Tibial nerve (tissue), 4 donors: ENCODE measurements around the gene LRRC14B. TPM values are rescaled to one million over a fixed set of nuclear protein-coding genes. Genes with fewer than 3 reads are reported as not detected.

Source experiments
- DNase-seq, 2 donors: peaks; one replicate each; pipeline ENCODE4 v3.0.0-alpha.2; 2019; ENCODE audit warnings: low spot score in 2 of 2
- H3K27ac ChIP-seq, 4 donors: fragments of 200-600 bp; sonication (generic) in 3 of 4; one replicate each; pipeline ENCODE4 v1.5.1; 2017 to 2019; ENCODE audit warnings: mild to moderate bottlenecking in 1 of 4
- H3K27me3 ChIP-seq, 2 donors: fragments of 200-600 bp; sonication (generic) in 1 of 2; one replicate each; pipeline versions ENCODE4 v1.5.1 to v1.6.0; 2017 to 2019
- H3K36me3 ChIP-seq, 3 donors: fragments of 200-600 bp; sonication (generic); one replicate each; pipeline ENCODE4 v1.5.1; 2018 to 2019
- H3K4me1 ChIP-seq, 4 donors: fragments of 200-600 bp; sonication (generic) in 3 of 4; one replicate each; pipeline ENCODE4 v1.5.1; 2017 to 2019
- H3K4me3 ChIP-seq, 4 donors: fragments of 200-600 bp; sonication (generic) in 3 of 4; one replicate each; pipeline ENCODE4 v1.5.1; 2017 to 2019; ENCODE audit warnings: mild to moderate bottlenecking in 1 of 4, moderate library complexity in 1 of 4
- H3K9me3 ChIP-seq, 4 donors: fragments of 200-600 bp; sonication (generic) in 3 of 4; one replicate each; pipeline ENCODE4 v1.5.1; 2017 to 2019
- CTCF ChIP-seq, 5 experiments: fragments of 200-600 bp in 3 of 5; fragments of 450-650 bp in 2 of 5; sonication (generic) in 3 of 5; IDR thresholded peaks; one replicate each; pipeline ENCODE4 v1.5.1; 2016 to 2019; ENCODE audit warnings: antibody characterized with exemption in 5 of 5, mild to moderate bottlenecking in 3 of 5, moderate library complexity in 2 of 5
- EP300 ChIP-seq, 2 donors: sonication (generic); formaldehyde crosslinking; IDR thresholded peaks; one replicate each; pipeline ENCODE4 v1.6.1; 2017; ENCODE audit warnings: antibody characterized with exemption in 2 of 2, mild to moderate bottlenecking in 1 of 2
- POLR2A ChIP-seq, 2 donors: fragments of 450-650 bp; IDR thresholded peaks; one replicate each; pipeline ENCODE4 v1.6.1; 2017; ENCODE audit warnings: antibody characterized with exemption in 2 of 2, mild to moderate bottlenecking in 2 of 2, moderate library complexity in 2 of 2
- WGBS, 2 donors: methylation state at CpG; one replicate each; pipeline ENCODE4 v1.1.5; 2018; 5-methylcytosine and 5-hydroxymethylcytosine counted together
- total RNA-seq, 4 donors: library from RNA; depleted of rRNA; stranded (reverse); fragments of >200 nt; gene quantifications; one replicate each; pipeline ENCODE4 v1.1.0, GENCODE V29; 2016

LRRC14B gene
- total RNA-seq, 4 donors from 2014 or later, result not detected

- Histone ChIP-seq H3K36me3 (no peaks in the 10 kb centered on the region), H3K27me3 (no peaks in the 10 kb centered on the region), H3K4me3 (no peak overlapping the region), H3K4me1 (no peaks in the 10 kb centered on the region), H3K27ac (no peak overlapping the region), H3K9me3 (no peaks in the 10 kb centered on the region)
- DNase-seq, result no peak
- WGBS, 2 donors, result 86 to 88% methylated on average over 16 of the region's 16 CpGs
- TF ChIP-seq POLR2A (IDR thresholded peaks at IDR 0.05) (no peak), CTCF (IDR thresholded peaks at IDR 0.05) (no peak), EP300 (IDR thresholded peaks at IDR 0.05) (no peak)
These were observed 16.3 kb upstream of the LRRC14B start for GRCh38 chr5:174876-175465.

DNA sequence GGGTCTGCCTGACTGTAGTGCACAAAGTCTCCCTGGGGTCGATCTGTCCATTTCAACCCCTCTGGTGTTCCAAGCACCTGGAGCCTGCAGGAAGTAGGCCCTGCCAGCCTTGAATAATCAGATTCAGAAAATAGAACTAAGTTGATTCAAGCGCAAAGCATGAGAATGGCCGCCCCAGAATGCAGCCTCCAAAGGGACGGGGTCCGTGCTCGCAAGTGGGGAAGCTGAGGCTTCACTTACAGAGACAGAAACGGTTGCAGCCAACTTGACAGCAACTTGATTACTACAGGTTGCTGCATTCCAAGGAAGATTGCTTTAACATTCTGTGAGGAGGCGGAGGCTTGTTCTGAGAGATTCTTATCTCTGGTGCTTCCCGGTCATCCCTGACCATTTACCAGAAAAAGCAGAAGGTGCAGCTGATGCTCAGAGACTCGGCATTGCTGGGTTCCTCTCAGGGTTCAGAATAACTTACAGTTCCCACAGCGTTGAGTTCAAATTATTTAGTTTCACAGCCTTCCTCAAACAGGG, 14.9 kb upstream of the LRRC14B start:
- Histone ChIP-seq H3K9me3 (no peaks in the 10 kb centered on the region), H3K36me3 (no peaks in the 10 kb centered on the region), H3K27me3 (no peaks in the 10 kb centered on the region), H3K4me3 (no peak overlapping the region), H3K4me1 (no peaks in the 10 kb centered on the region), H3K27ac (no peak overlapping the region)
- 78 to 79% methylated on average over 10 of the region's 11 CpGs for WGBS, 2 donors
- TF ChIP-seq EP300 (IDR thresholded peaks at IDR 0.05) (no peak), CTCF (IDR thresholded peaks at IDR 0.05) (no peak), POLR2A (IDR thresholded peaks at IDR 0.05) (no peak)
- DNase-seq, result no peak

GRCh38 chr5:178110-178509, 13.2 kb upstream of the LRRC14B start:
- no peak for DNase-seq
- TF ChIP-seq EP300 (IDR thresholded peaks at IDR 0.05) (no peak), POLR2A (IDR thresholded peaks at IDR 0.05) (no peak), CTCF (IDR thresholded peaks at IDR 0.05) (no peak)
- no peak overlapping the region for H3K27ac ChIP-seq
- no peaks in the 10 kb centered on the region for H3K4me1 ChIP-seq
- WGBS, 2 donors, result 78 to 79% methylated on average over 5 of the region's 5 CpGs
- no peaks in the 10 kb centered on the region for H3K36me3 ChIP-seq
- H3K27me3 ChIP-seq, result no peaks in the 10 kb centered on the region
- H3K9me3 ChIP-seq, result no peaks in the 10 kb centered on the region
- H3K4me3 ChIP-seq, result no peak overlapping the region

- Histone ChIP-seq H3K36me3 (no peaks in the 10 kb centered on the region), H3K9me3 (no peaks in the 10 kb centered on the region), H3K27ac (no peak overlapping the region), H3K4me3 (no peak overlapping the region), H3K27me3 (no peaks in the 10 kb centered on the region), H3K4me1 (no peaks in the 10 kb centered on the region)
- TF ChIP-seq EP300 (IDR thresholded peaks at IDR 0.05) (no peak), CTCF (IDR thresholded peaks at IDR 0.05) (no peak), POLR2A (IDR thresholded peaks at IDR 0.05) (no peak)
- DNase-seq, result no peak
- 81 to 85% methylated on average over 9 of the region's 9 CpGs for WGBS, 2 donors
These were observed 11.9 kb upstream of the LRRC14B start for GRCh38 chr5:179401-179800.

DNA sequence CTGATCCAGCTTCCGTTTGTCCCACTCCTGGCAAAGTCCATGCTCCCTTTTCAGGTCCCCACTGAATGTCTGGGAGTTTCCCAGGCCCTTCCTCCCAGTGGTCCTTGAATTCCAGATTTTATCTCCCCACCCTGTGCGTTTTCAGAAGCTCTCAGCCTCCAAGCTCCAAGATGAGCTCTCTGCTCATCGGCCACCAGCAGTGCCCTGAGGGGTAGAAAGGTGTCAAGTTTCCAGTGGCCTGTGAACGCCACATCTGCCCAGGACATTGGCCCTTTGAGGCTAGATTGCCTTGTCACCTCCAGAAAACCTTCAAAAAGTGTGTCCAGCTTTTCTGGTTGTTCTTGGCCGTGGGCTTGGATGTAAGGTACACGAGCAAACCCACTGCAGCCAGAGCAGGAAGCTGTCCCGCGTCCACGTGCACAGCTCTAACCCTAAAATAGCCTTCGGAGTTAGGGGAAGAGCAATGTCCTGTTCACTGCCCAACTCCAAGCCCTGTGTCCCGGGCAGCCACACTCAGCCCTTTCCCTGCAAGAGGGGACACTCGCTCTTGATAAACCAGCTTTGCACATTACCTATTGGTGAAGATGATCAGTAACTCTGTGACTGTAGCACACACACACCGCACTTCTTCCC, 10.9 kb upstream of the LRRC14B start:
- Histone ChIP-seq H3K9me3 (no peaks in the 10 kb centered on the region), H3K27me3 (no peaks in the 10 kb centered on the region), H3K36me3 (no peaks in the 10 kb centered on the region), H3K4me3 (no peak overlapping the region), H3K4me1 (no peaks in the 10 kb centered on the region), H3K27ac (no peak overlapping the region)
- DNase-seq, result no peak
- 62 to 63% methylated on average over 13 of the region's 13 CpGs for WGBS, 2 donors
- TF ChIP-seq EP300 (IDR thresholded peaks at IDR 0.05), result no peak
- TF ChIP-seq POLR2A (IDR thresholded peaks at IDR 0.05), result no peak
- no peak for TF ChIP-seq CTCF (IDR thresholded peaks at IDR 0.05)
